A549 (cell line): Measurements from ENCODE around the gene CDH22. TPM values are rescaled to one million over a fixed set of nuclear protein-coding genes. Genes with fewer than 3 reads are reported as not detected.

Experiments used
- ATAC-seq, 2 experiments: fragments of 200-7000 bp in 1 of 2; fragments of >200 bp in 1 of 2; cut with Nextera tagmentation in 1 of 2; cut with Tn5 transposase in 1 of 2; 3 replicates each; pipeline versions ENCODE4 v1.8.0 to v1.9.1; 2018 to 2020; ENCODE audit warnings: mild to moderate bottlenecking in 1 of 2, moderate library complexity in 1 of 2
- CTCF ChIA-PET: fragments of 300-600 bp; sonication (Branson Sonifier 250); formaldehyde crosslinking; extraction: SDS; loops from one replicate; lab custom pipeline; 2021; ENCODE audit warnings: antibody characterized with exemption, inconsistent platforms; lab: Yijun Ruan, JAX
- POLR2A ChIA-PET: fragments of 350-600 bp; formaldehyde crosslinking; extraction: SDS; loops from one replicate; lab custom pipeline; 2021; ENCODE audit warnings: antibody characterized with exemption, inconsistent platforms; lab: Yijun Ruan, JAX
- DNase-seq, 2 experiments: peaks; one replicate each; pipeline versions ENCODE4 v3.0.0 to v3.0.0-alpha.2; 2011 to 2016; ENCODE audit warnings: low read depth in 1 of 2, low spot score in 1 of 2
- FAIRE-seq: peaks from 2 replicates; lab custom pipeline; 2011; peaks lifted over from hg19 to GRCh38; lab: Jason Lieb, UNC
- H3K27ac ChIP-seq, 2 experiments: fragments of >200 bp; sonication (Bioruptor Twin); formaldehyde crosslinking; 3 replicates each; pipeline ENCODE4 v1.5.1; 2016 to 2017
- H3K4me1 ChIP-seq: fragments of >200 bp; sonication (Bioruptor Twin); formaldehyde crosslinking; 3 replicates; pipeline ENCODE4 v1.6.1; 2016
- H3K4me2 ChIP-seq: fragments of >200 bp; sonication (Bioruptor Twin); formaldehyde crosslinking; 3 replicates; pipeline ENCODE4 v1.6.1; 2016
- H3K4me3 ChIP-seq: fragments of >200 bp; sonication (Bioruptor Twin); formaldehyde crosslinking; 3 replicates; pipeline ENCODE4 v1.5.1; 2016
- H3K9me3 ChIP-seq: fragments of >200 bp; sonication (Bioruptor Twin); formaldehyde crosslinking; 3 replicates; pipeline ENCODE4 v1.6.1; 2016
- BCL3 ChIP-seq: fragments of >200 bp; sonication (Bioruptor Twin); formaldehyde crosslinking; IDR thresholded peaks from 3 replicates; pipeline ENCODE4 v1.6.1; 2016
- CBX2 ChIP-seq: fragments of 200-600 bp; sonication (generic); IDR thresholded peaks from 2 replicates; pipeline ENCODE4 v1.6.1; 2016; ENCODE audit warnings: low read depth, mild to moderate bottlenecking, borderline replicate concordance
- EHMT2 ChIP-seq: fragments of 200-600 bp; sonication (generic); IDR thresholded peaks from 2 replicates; pipeline ENCODE4 v1.6.1; 2016; ENCODE audit warnings: antibody characterized with exemption, low read depth, mild to moderate bottlenecking, moderate library complexity
- ELK1 ChIP-seq: fragments of 150-350 bp; IDR thresholded peaks from 2 replicates; pipeline ENCODE4 v1.6.1; 2014; ENCODE audit warnings: low read depth, mild to moderate bottlenecking, low read length
- ESRRA ChIP-seq: fragments of 150-350 bp; IDR thresholded peaks from 2 replicates; pipeline ENCODE4 v1.6.1; 2014; ENCODE audit warnings: mild to moderate bottlenecking, low read length, borderline replicate concordance
- FOSB ChIP-seq: fragments of 250-450 bp; sonication (Bioruptor Pico); IDR thresholded peaks from 2 replicates; pipeline ENCODE4 v1.5.0; 2020; ENCODE audit warnings: mild to moderate bottlenecking, moderate library complexity
- HDAC2 ChIP-seq: fragments of 200-600 bp; sonication (generic); IDR thresholded peaks from 2 replicates; pipeline ENCODE4 v1.6.1; 2016
- HES2 ChIP-seq: fragments of >200 bp; sonication (Bioruptor Twin); formaldehyde crosslinking; IDR thresholded peaks from 2 replicates; pipeline ENCODE4 v1.6.1; 2016
- HEYL ChIP-seq: fragments of 250-450 bp; sonication (Bioruptor Pico); IDR thresholded peaks from 2 replicates; pipeline ENCODE4 v1.8.0; 2021; ENCODE audit warnings: mild to moderate bottlenecking, moderate library complexity
- HMGXB4 ChIP-seq: fragments of 250-450 bp; sonication (Bioruptor Pico); IDR thresholded peaks from 2 replicates; pipeline ENCODE4 v1.5.0; 2021; ENCODE audit warnings: mild to moderate bottlenecking, moderate library complexity, borderline replicate concordance
- HOXA7 ChIP-seq: fragments of 250-450 bp; sonication (Bioruptor Pico); IDR thresholded peaks from 2 replicates; pipeline ENCODE4 v1.5.0; 2020; ENCODE audit warnings: mild to moderate bottlenecking, moderate library complexity
- KDM5A ChIP-seq: fragments of 200-600 bp; sonication (generic); IDR thresholded peaks from 2 replicates; pipeline ENCODE4 v1.6.1; 2016; ENCODE audit warnings: antibody characterized with exemption, mild to moderate bottlenecking
- MAFK ChIP-seq: fragments of 450-650 bp; IDR thresholded peaks from 2 replicates; pipeline ENCODE4 v1.6.1; 2014; ENCODE audit not compliant: partially characterized antibody
- MAZ ChIP-seq: fragments of 150-350 bp; IDR thresholded peaks from 2 replicates; pipeline ENCODE4 v1.6.1; 2014; ENCODE audit warnings: antibody characterized with exemption, low read depth, low read length, borderline replicate concordance
- NR3C1 ChIP-seq: fragments of >200 bp; sonication (Bioruptor Twin); formaldehyde crosslinking; IDR thresholded peaks from 3 replicates; pipeline ENCODE4 v1.6.1; 2017
- PHF8 ChIP-seq: fragments of 200-600 bp; sonication (generic); IDR thresholded peaks from 2 replicates; pipeline ENCODE4 v1.6.1; 2016; ENCODE audit warnings: low read depth, mild to moderate bottlenecking, antibody characterized with exemption, moderate library complexity, borderline replicate concordance
- POLR2A ChIP-seq: IDR thresholded peaks from 2 replicates; pipeline ENCODE4 v1.6.1; 2012; ENCODE audit warnings: mild to moderate bottlenecking, low read length
- RAD21 ChIP-seq, 2 experiments: fragments of >200 bp in 1 of 2; sonication (Bioruptor Twin) in 1 of 2; formaldehyde crosslinking in 1 of 2; IDR thresholded peaks in 1 of 2; conservative IDR thresholded peaks in 1 of 2; 2 replicates in 1 of 2; 3 replicates in 1 of 2; pipeline ENCODE4 v1.6.1; 2012 to 2018; ENCODE audit warnings: inconsistent platforms in 1 of 2
- REST ChIP-seq: fragments of 200-600 bp; sonication (generic); IDR thresholded peaks from 2 replicates; pipeline ENCODE4 v1.6.1; 2016; ENCODE audit warnings: antibody characterized with exemption, mild to moderate bottlenecking, moderate library complexity
- TFCP2L1 ChIP-seq: fragments of 250-450 bp; sonication (Bioruptor Pico); IDR thresholded peaks from 2 replicates; pipeline ENCODE4 v1.5.0; 2021; ENCODE audit warnings: mild to moderate bottlenecking
- TP53 ChIP-seq: fragments of 250-450 bp; sonication (Bioruptor Pico); IDR thresholded peaks from 2 replicates; pipeline ENCODE4 v1.5.0; 2021; ENCODE audit warnings: mild to moderate bottlenecking, moderate library complexity
- ZC3H11A ChIP-seq: fragments of 450-650 bp; IDR thresholded peaks from 2 replicates; pipeline ENCODE4 v1.6.1; 2014; ENCODE audit warnings: antibody characterized with exemption, mild to moderate bottlenecking
- WGBS: methylation state at CpG from one replicate; pipeline ENCODE4 v1.1.6; 2017; ENCODE audit errors: missing lambda C conversion rate; 5-methylcytosine and 5-hydroxymethylcytosine counted together
- polyA plus RNA-seq, 4 experiments: library from polyadenylated mRNA; depleted of rRNA in 3 of 4; stranded (reverse); fragments of >200 nt; fragmentation: RNase III in 1 of 4; extraction: RNeasy Plus Mini Kit Qiagen cat#74134 plus additional on column Dnase treatment in 1 of 4; gene quantifications; 2 replicates in 3 of 4; 3 replicates in 1 of 4; pipeline ENCODE4 v1.2.3, GENCODE V29; 2011 to 2017

The CDH22 gene
- polyA plus RNA-seq, 2 of the 4 experiments (the other 2 are of a cell fraction): not detected

GRCh38 chr20:46291401-46291800 lies 16.9 kb downstream of the CDH22 start:
- TF ChIP-seq KDM5A: no peak
- TF ChIP-seq PHF8: no peak
- TF ChIP-seq RAD21 (conservative IDR thresholded peaks at IDR 0.05 in 1 of 2, IDR thresholded peaks at IDR 0.05 in 1 of 2): no peak
- no peak for TF ChIP-seq HOXA7 (CRISPR knock-in tag)
- no peak for TF ChIP-seq REST
- no peak for TF ChIP-seq HEYL (CRISPR knock-in tag)
- TF ChIP-seq ELK1: no peak
- TF ChIP-seq ZC3H11A: no peak
- no peak for TF ChIP-seq EHMT2
- no peak for TF ChIP-seq MAZ
- TF ChIP-seq ESRRA: no peak
- no peak for TF ChIP-seq TP53 (CRISPR knock-in tag)
- WGBS: 20% methylated on average over 7 of the region's 8 CpGs
- FAIRE-seq: no peak
- POLR2A ChIA-PET: no interaction called here
- CTCF ChIA-PET: interaction anchor here (0.7 to 3.7 kb wide), 5 partner anchors 10 to 134 kb away, joined by 3 to 22 read pairs (median 3); no protein-coding TSS in a partner anchor
- Histone ChIP-seq H3K9me3 (no peaks in the 10 kb centered on the region), H3K4me3 (no peak overlapping the region), H3K27ac (no peak overlapping the region), H3K4me1 (no peaks in the 10 kb centered on the region), H3K4me2 (no peak overlapping the region)
- DNase-seq: no peak
- ATAC-seq: no peak

- FAIRE-seq (no peak), ATAC-seq (no peak), DNase-seq (no peak)
- Histone ChIP-seq H3K4me1 (no peaks in the 10 kb centered on the region), H3K4me3 (no peak overlapping the region), H3K4me2 (no peak overlapping the region), H3K9me3 (no peaks in the 10 kb centered on the region), H3K27ac (no peak overlapping the region)
- POLR2A ChIA-PET: no interaction called here
- TF ChIP-seq RAD21 (conservative IDR thresholded peaks at IDR 0.05 in 1 of 2, IDR thresholded peaks at IDR 0.05 in 1 of 2) (no peak), NR3C1 (no peak), MAFK (no peak), BCL3 (no peak), TFCP2L1 (CRISPR knock-in tag) (no peak), ESRRA (no peak), CBX2 (no peak), HDAC2 (no peak), POLR2A (no peak), HMGXB4 (CRISPR knock-in tag) (no peak), FOSB (no peak), HES2 (no peak)
- 33% methylated on average over 5 of the region's 5 CpGs for WGBS
- CTCF ChIA-PET: interaction anchor here (0.9 to 3.7 kb wide), 6 partner anchors 9 to 157 kb away, joined by 3 to 22 read pairs (median 4); no protein-coding TSS in a partner anchor
These were observed 18.9 kb downstream of the CDH22 start for GRCh38 chr20:46289432-46289831.
